Testis (tissue), 2 donors: Measurements from ENCODE around the gene KCNG2.

Experiments
- POLR2A ChIP-seq: fragments of 450-650 bp; IDR thresholded peaks from one replicate; pipeline ENCODE4 v1.6.1; 2017; ENCODE audit warnings: antibody characterized with exemption, mild to moderate bottlenecking, moderate library complexity
- TF ChIP-seq, protein P1 (sequence below), 3 experiments: fragments of 450-650 bp in 2 of 3; fragments of 200-600 bp in 1 of 3; sonication (generic) in 1 of 3; IDR thresholded peaks; one replicate each; pipeline ENCODE4 v1.5.1; 2016 to 2019; ENCODE audit warnings: antibody characterized with exemption in 3 of 3, mild to moderate bottlenecking in 2 of 3, moderate library complexity in 1 of 3

DNA sequence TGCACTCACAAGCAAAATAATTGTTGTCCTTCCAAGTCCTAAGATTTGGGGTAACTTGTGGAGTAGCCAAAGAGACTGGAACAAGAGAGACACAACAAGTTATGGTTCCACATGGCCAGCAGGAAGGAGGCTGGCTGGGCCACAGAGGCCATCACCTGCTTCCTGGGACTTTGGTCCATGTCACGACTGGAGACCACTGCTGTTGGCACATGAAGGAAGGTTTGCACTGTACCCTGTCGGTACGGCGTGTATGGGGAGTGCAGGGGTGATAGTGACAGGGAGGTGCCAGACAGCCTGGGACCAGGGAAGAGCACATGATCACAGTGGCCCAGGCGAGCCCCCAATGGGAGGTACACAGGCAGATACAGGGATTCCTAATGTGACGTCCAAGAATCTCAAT, 138.2 kb downstream of the KCNG2 start:
- TF ChIP-seq, protein P1, sequence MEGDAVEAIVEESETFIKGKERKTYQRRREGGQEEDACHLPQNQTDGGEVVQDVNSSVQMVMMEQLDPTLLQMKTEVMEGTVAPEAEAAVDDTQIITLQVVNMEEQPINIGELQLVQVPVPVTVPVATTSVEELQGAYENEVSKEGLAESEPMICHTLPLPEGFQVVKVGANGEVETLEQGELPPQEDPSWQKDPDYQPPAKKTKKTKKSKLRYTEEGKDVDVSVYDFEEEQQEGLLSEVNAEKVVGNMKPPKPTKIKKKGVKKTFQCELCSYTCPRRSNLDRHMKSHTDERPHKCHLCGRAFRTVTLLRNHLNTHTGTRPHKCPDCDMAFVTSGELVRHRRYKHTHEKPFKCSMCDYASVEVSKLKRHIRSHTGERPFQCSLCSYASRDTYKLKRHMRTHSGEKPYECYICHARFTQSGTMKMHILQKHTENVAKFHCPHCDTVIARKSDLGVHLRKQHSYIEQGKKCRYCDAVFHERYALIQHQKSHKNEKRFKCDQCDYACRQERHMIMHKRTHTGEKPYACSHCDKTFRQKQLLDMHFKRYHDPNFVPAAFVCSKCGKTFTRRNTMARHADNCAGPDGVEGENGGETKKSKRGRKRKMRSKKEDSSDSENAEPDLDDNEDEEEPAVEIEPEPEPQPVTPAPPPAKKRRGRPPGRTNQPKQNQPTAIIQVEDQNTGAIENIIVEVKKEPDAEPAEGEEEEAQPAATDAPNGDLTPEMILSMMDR (IDR thresholded peaks at IDR 0.05), result no peak
- no peak for TF ChIP-seq POLR2A
